ENCODE results near the gene PHF21B. TPM values are rescaled to one million over a fixed set of nuclear protein-coding genes. Genes with fewer than 3 reads are reported as not detected.
"Not testable (repeated sequence)": the region's sequence is repeated elsewhere in the genome, so short reads cannot be mapped to it uniquely, and the experiment has no call there.

Gene PHF21B
- total RNA-seq = not detected in 2 replicates

DNA sequence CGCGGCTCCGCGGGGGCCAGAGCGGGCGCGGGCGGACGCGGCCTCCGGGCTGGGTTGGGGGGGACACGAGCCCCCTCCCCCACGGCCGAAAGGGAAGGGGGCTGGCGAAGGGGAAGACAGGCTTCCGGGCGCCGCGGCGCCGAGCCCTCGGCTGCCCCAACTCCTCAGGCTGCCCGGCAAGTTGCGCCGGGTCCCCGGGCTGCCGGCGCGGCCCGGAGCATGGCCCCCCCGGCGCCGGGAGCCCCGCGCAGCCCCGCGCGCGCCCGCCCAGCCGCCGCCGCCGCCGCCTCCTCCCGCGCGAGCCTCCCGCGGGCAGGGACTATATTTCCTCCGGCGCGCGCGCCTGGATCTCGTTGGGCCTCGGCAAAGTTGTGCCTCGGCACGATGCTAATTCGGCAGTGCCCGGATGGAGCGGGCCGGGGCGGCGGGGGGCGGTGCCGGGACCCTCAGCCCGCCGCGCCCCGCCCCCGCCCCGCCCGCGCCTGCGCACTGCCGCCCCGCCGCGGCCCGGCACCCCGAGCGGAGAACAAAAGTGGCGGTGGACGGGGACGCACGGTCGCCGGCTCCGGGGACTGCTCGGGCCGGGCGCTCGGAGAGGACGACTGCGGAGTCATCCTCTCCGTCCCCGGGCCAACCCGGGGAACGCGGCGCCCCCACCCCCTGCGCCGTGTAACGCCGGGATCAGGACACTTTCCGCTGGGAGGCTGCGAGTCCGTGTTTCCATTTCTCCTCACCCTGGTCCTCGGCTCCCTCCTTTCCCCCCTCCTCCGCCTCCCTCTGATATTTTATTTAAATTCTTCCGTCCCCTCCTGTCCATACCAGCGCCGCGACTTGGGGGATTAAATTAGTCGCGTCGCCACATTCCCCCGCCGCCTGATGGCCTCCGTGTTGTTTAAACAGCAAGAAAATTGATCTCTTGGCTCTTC, at the start of gene PHF21B:
TSS of gene PHF21B (minus strand) at position 400 of the 926 bp plus-strand sequence. CDS start 456 bp downstream, outside the sequence.
- intact Hi-C loops (cut with micrococcal nuclease) = no loop called here

- intact Hi-C loops (cut with micrococcal nuclease) = no loop called here
Observed at GRCh38 chr22:45059296-45059695, 49.5 kb upstream of the PHF21B start.

DNA sequence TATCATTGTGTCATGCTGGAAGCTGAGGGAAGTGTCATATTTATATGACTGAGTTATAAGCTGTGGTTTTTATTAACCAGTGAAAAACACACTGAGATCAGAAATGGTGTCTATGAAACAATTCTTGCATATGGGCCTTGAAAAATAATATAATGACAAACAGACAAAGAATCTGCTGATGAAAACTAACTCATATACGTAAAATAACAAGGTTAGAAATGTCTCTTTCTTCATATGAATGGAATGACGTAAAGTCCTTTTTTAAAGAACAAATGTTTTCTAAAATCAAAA, 48.8 kb upstream of the PHF21B start:
- intact Hi-C loops (cut with micrococcal nuclease) = no loop called here

DNA sequence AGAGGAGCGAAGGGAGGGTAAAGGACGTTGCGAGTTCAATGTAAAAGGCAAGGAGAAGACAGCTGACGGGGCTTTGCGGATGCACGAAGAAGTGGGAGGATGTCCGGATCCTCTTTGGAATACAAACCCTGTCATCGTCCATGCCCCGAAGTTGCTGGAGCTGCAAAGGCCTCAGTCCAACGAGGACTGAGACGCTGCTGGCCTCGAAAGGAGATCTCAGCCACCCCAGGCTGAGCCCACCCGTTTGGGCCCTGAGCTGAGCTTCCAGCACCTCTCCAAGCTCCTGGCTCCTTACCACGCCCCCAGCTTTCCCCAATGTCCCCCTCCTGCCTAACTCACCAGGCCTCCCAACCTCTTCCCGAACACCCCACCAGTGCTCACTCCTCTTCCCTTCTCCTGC, 46.1 kb upstream of the PHF21B start:
- intact Hi-C loops (cut with micrococcal nuclease) = no loop called here

GRCh38 chr22:45053571-45053970, 43.8 kb upstream of the PHF21B start:
- intact Hi-C loops (cut with micrococcal nuclease) = no loop called here

GRCh38 chr22:45053094-45053493, 43.3 kb upstream of the PHF21B start:
- intact Hi-C loops (cut with micrococcal nuclease) = no loop called here

- intact Hi-C loops (cut with micrococcal nuclease) = not testable (repeated sequence)
Observed at GRCh38 chr22:45052665-45053064, 42.9 kb upstream of the PHF21B start.

GRCh38 chr22:45051946-45052345, 42.1 kb upstream of the PHF21B start:
- intact Hi-C loops (cut with micrococcal nuclease) = no loop called here

GRCh38 chr22:45051419-45051818, 41.6 kb upstream of the PHF21B start:
- intact Hi-C loops (cut with micrococcal nuclease) = no loop called here

- intact Hi-C loops (cut with micrococcal nuclease) = no loop called here
Observed at GRCh38 chr22:45047260-45047659, 37.5 kb upstream of the PHF21B start.

- intact Hi-C loops (cut with micrococcal nuclease) = no loop called here
Observed at GRCh38 chr22:45045208-45045607, 35.4 kb upstream of the PHF21B start.

DNA sequence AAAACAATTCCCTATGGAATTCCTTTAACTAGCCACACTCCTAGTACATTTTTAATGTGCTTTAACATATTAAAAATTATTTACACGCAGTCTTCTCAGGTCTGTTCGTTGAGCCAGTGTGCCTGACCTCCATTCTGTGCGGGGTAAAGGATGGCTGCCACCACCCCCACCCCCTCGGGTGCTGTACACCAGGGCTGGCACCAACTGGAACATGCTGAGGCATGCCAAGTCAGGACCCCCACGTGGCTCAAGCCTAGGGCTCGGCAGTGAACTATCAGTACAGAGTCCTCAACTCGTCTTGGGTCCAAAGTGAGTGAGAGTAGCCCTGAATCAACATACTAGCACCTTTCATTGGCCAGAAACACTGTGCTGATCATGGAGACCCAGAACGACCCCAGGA, 32.5 kb upstream of the PHF21B start:
- intact Hi-C loops (cut with micrococcal nuclease) = no loop called here

- intact Hi-C loops (cut with micrococcal nuclease) = no loop called here
Observed at GRCh38 chr22:45039133-45039532, 29.3 kb upstream of the PHF21B start.

DNA sequence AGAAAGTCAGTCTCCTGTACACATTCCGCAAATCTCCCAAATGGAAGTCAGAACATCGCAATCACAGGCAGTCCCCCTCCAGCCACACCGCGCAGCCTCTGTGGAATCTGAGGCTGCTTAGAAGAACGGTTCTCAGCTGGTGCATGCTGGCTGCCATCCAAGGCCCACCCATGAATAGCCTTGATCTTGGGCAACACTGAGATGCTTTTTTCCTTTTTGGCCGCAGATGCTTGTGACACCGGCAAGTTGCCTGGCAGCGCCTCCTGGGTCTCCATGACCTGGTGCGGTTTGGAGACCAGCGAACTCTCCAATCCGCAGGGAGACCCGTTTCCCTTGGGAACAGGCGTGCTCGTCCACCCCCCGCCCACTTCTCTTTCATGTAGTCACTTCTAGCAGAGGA, 26.3 kb upstream of the PHF21B start:
- intact Hi-C loops (cut with micrococcal nuclease) = no loop called here

DNA sequence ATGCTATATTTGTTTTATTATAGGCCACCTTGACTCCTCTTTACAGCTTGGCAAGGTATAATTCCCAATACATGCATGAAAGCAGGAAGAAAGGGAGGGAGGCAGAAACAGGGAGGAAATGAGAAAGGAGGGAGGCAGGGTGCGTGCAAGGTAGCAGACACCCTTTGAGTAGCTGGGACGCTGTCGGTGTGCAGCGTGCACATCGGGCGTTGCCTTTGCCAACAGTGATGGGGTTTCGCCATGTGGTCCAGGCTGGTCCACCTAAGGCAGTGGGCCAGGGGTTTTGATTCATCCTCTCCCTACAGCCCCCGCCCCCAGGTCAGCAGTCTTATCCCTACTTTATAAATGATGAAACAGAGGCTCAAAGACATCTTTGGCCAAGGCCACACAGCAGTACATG, 25.0 kb upstream of the PHF21B start:
- intact Hi-C loops (cut with micrococcal nuclease) = no loop called here

- intact Hi-C loops (cut with micrococcal nuclease) = no loop called here
Observed at GRCh38 chr22:45034156-45034555, 24.4 kb upstream of the PHF21B start.

DNA sequence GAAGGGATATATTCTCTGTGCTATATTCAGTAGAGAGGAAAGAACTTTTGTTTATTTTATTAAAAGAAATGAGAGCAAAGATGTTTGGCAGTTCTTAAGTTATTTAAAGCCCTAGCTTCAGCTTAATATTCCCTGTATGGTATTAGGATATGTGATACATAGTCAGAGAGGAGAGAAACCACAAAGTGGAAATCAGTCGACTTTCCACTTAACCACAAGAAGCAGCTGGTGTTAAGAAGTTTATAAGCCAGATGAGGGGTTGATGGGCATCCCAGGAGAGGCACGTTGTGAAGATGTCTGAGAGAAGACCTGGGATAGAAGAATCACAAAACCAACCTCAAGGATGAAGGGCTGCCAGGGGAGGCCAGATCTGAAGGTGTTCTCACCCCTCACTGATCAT, 23.3 kb upstream of the PHF21B start:
- intact Hi-C loops (cut with micrococcal nuclease) = no loop called here

DNA sequence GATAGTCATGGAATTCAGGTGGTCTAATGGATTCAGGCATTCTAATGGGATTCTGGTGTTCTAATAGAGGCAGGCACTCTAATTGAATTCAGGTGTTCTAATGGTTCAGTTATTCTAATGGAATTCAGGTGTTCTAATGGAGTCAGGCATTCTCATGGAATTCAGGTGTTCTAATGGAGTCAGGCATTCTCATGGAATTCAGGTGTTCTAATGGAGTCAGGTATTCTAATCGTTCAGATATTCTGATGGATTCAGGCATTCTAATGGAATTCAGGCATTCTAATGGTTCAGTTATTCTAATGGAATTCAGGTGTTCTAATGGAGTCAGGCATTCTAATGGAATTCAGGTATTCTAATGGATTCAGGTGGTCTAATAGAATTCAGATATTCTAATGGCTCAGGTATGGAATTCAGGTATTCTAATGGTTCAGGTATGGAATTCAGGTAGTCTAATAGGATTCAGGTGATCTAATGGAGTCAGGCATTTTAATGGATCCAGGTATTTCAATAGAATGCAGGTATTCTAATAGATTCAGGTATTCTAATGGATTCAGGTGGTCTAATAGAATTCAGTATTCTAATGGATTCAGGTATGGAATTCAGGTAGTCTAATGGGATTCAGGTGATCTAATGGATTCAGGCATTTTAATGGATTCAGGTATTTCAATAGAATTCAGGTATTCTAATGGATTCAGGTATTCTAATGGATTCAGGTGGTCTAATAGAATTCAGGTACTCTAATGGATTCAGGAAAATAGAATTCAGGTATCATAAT, 22.0 kb upstream of the PHF21B start:
- intact Hi-C loops (cut with micrococcal nuclease) = no loop called here

DNA sequence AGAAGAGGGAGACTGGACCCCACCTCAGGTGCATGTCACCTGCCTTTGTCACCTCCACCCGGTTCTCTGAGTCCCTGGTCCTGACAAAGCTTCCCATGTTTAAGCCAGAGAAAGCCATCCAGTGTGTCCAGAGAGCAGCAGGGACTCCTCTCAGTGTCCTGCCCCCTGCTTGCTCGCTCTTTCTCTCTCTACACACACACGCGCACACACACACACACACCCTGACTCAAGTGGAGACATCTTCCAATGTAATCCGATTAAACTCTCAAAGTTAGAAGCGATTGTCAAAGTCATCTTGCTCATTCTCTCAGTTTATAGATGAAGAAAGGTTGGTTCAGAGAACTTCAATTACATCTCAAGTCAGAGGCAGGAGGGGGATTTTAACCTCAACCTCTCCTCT, 19.7 kb upstream of the PHF21B start:
- intact Hi-C loops (cut with micrococcal nuclease) = no loop called here

DNA sequence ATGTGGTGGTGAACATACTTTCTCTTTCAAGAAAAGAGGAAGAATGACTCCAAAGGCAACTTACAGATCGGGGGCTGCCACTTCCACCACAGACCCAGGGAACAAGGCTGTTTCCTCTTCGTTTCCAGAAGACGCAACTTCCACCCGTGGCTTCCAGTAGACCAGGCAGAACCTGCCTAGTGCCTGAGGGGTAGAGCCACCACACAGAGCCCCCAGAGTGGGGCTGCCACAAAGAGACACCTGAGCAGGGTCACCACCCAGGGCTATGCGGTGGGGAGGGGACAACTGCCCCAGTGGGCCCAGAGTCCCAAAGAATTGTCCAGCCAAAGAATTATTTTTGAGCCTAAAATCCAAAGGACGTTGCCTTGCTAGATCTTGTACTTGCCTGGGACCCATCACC, 16.7 kb upstream of the PHF21B start:
- intact Hi-C loops (cut with micrococcal nuclease) = no loop called here

GRCh38 chr22:45023431-45023830, 13.6 kb upstream of the PHF21B start:
- intact Hi-C loops (cut with micrococcal nuclease) = no loop called here

GRCh38 chr22:45019861-45020655, 10.3 kb upstream of the PHF21B start:
- intact Hi-C loops (cut with micrococcal nuclease) = no loop called here

All from T-helper 2 cell treated with Interferon-gamma antibody and Interleukin-4, amounts not matched to agents 100 ng/mL and 5 ng/mL, for 36 hours (primary cell).